OCI-LY1 (cell line): ENCODE data around the gene UXT.

Experiments
- EZH2 ChIP-seq: fragments of 200-600 bp; sonication (generic), shearing (Covaris generic); IDR thresholded peaks from 2 replicates; pipeline ENCODE4 v1.8.0; 2017; ENCODE audit warnings: borderline replicate concordance, mixed run types, mild to moderate bottlenecking, antibody characterized with exemption, low read length, moderate library complexity, mixed read lengths
- TF ChIP-seq, protein P1 (sequence below): fragments of 200-600 bp; sonication (generic), shearing (Covaris generic); IDR thresholded peaks from 2 replicates; pipeline ENCODE4 v1.5.1; 2017; ENCODE audit warnings: mild to moderate bottlenecking, antibody characterized with exemption, low read length, moderate library complexity, mixed read lengths

GRCh38 chrX:47697181-47697580, 38.2 kb upstream of the UXT start:
- TF ChIP-seq, protein P1, sequence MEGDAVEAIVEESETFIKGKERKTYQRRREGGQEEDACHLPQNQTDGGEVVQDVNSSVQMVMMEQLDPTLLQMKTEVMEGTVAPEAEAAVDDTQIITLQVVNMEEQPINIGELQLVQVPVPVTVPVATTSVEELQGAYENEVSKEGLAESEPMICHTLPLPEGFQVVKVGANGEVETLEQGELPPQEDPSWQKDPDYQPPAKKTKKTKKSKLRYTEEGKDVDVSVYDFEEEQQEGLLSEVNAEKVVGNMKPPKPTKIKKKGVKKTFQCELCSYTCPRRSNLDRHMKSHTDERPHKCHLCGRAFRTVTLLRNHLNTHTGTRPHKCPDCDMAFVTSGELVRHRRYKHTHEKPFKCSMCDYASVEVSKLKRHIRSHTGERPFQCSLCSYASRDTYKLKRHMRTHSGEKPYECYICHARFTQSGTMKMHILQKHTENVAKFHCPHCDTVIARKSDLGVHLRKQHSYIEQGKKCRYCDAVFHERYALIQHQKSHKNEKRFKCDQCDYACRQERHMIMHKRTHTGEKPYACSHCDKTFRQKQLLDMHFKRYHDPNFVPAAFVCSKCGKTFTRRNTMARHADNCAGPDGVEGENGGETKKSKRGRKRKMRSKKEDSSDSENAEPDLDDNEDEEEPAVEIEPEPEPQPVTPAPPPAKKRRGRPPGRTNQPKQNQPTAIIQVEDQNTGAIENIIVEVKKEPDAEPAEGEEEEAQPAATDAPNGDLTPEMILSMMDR = no peak
- TF ChIP-seq EZH2 = no peak
